Esophagus muscularis mucosa (tissue), 3 donors: Measurements from ENCODE around the gene TRIM7.

Experiments used
- CTCF ChIP-seq, 3 experiments: fragments of 200-600 bp in 2 of 3; fragments of 450-650 bp in 1 of 3; sonication (generic) in 2 of 3; IDR thresholded peaks; one replicate each; pipeline ENCODE4 v1.5.1; 2017 to 2019; ENCODE audit warnings: antibody characterized with exemption in 3 of 3, mild to moderate bottlenecking in 2 of 3, moderate library complexity in 1 of 3
- POLR2A ChIP-seq: fragments of 450-650 bp; IDR thresholded peaks from one replicate; pipeline ENCODE4 v1.6.1; 2017; ENCODE audit warnings: antibody characterized with exemption, moderate library complexity, mild to moderate bottlenecking, low read depth

GRCh38 chr5:181212080-181212479 is 7.1 kb upstream of the TRIM7 start:
- TF ChIP-seq CTCF (IDR thresholded peaks at IDR 0.05) (no peak), POLR2A (no peak)
